ENCODE data around the gene LEF1. TPM values are rescaled to one million over a fixed set of nuclear protein-coding genes. Genes with fewer than 3 reads are reported as not detected.

LEF1 gene
- polyA plus RNA-seq, 1 donor (not counting 4 experiments of a cell fraction or from before 2014, with no cell fraction given) = 1.5 TPM

- dilution Hi-C loops (cut with MboI; ENCODE audit: extremely low pct_ligation_motif_present, low sequenced_read_pairs) = no loop called here
- no peaks in the 10 kb centered on the region for H3K27me3 ChIP-seq (ENCODE audit: control insufficient read depth, extremely low read depth, insufficient read depth, low read length)
- H3K36me3 ChIP-seq (ENCODE audit: control insufficient read depth in 2 of 2, extremely low read depth in 1 of 2, insufficient read depth in 2 of 2, low read length in 2 of 2) = no peaks in the 10 kb centered on the region
- H3K9ac ChIP-seq (ENCODE audit: control insufficient read depth, extremely low read depth, insufficient read depth, low read length) = no peak overlapping the region
- DNase-seq (ENCODE audit: low read depth, low spot score) = no peak
- no peak overlapping the region for H3K27ac ChIP-seq (ENCODE audit: control insufficient read depth, insufficient read depth, low read length)
- no peaks in the 10 kb centered on the region for H3K9me1 ChIP-seq (ENCODE audit: control insufficient read depth, extremely low read depth, insufficient read depth, low read length)
- FAIRE-seq = no peak
- TF ChIP-seq EZH2 (IDR thresholded peaks at IDR 0.05; ENCODE audit: low read length) = no peak
- TF ChIP-seq, protein P1, sequence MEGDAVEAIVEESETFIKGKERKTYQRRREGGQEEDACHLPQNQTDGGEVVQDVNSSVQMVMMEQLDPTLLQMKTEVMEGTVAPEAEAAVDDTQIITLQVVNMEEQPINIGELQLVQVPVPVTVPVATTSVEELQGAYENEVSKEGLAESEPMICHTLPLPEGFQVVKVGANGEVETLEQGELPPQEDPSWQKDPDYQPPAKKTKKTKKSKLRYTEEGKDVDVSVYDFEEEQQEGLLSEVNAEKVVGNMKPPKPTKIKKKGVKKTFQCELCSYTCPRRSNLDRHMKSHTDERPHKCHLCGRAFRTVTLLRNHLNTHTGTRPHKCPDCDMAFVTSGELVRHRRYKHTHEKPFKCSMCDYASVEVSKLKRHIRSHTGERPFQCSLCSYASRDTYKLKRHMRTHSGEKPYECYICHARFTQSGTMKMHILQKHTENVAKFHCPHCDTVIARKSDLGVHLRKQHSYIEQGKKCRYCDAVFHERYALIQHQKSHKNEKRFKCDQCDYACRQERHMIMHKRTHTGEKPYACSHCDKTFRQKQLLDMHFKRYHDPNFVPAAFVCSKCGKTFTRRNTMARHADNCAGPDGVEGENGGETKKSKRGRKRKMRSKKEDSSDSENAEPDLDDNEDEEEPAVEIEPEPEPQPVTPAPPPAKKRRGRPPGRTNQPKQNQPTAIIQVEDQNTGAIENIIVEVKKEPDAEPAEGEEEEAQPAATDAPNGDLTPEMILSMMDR (optimal IDR thresholded peaks at IDR 0.05 in 1 of 3, IDR thresholded peaks at IDR 0.05 in 1 of 3, conservative IDR thresholded peaks at IDR 0.05 in 1 of 3; ENCODE audit: extremely low read depth in 1 of 3, insufficient read depth in 2 of 3, low read length in 3 of 3) = no peak
- no peaks in the 10 kb centered on the region for H4K20me1 ChIP-seq (ENCODE audit: control insufficient read depth, extremely low read depth, insufficient read depth, low read length)
- H3K9me3 ChIP-seq (ENCODE audit: control insufficient read depth, low read depth, low read length) = no peaks in the 10 kb centered on the region
- H3K4me1 ChIP-seq (ENCODE audit: control insufficient read depth, extremely low read depth, insufficient read depth, low read length) = no peaks in the 10 kb centered on the region
- H2AFZ ChIP-seq (ENCODE audit: control insufficient read depth, low read length) = no peak overlapping the region
- no peak overlapping the region for H3K4me2 ChIP-seq (ENCODE audit: control insufficient read depth, extremely low read depth, insufficient read depth, low read depth, low read length)
- no peak overlapping the region for H3K4me3 ChIP-seq (ENCODE audit: control insufficient read depth in 2 of 3, extremely low read depth in 1 of 3, insufficient read depth in 2 of 3, low read depth in 1 of 3, low read length in 3 of 3)
- H3K79me2 ChIP-seq (ENCODE audit: control insufficient read depth, insufficient read depth, low read length) = no peaks in the 10 kb centered on the region
These were observed 73.7 kb downstream of the LEF1 start for GRCh38 chr4:108094923-108095482.

GRCh38 chr4:108094131-108094530, 74.6 kb downstream of the LEF1 start:
- no peak overlapping the region for H3K9ac ChIP-seq (ENCODE audit: control insufficient read depth, extremely low read depth, insufficient read depth, low read length)
- no peaks in the 10 kb centered on the region for H3K9me1 ChIP-seq (ENCODE audit: control insufficient read depth, extremely low read depth, insufficient read depth, low read length)
- H3K79me2 ChIP-seq (ENCODE audit: control insufficient read depth, insufficient read depth, low read length) = no peaks in the 10 kb centered on the region
- no peaks in the 10 kb centered on the region for H3K9me3 ChIP-seq (ENCODE audit: control insufficient read depth, low read depth, low read length)
- no peaks in the 10 kb centered on the region for H4K20me1 ChIP-seq (ENCODE audit: control insufficient read depth, extremely low read depth, insufficient read depth, low read length)
- no peaks in the 10 kb centered on the region for H3K27me3 ChIP-seq (ENCODE audit: control insufficient read depth, extremely low read depth, insufficient read depth, low read length)
- DNase-seq (ENCODE audit: low read depth, low spot score) (no peak), FAIRE-seq (no peak)
- H3K4me1 ChIP-seq (ENCODE audit: control insufficient read depth, extremely low read depth, insufficient read depth, low read length) = no peaks in the 10 kb centered on the region
- H3K36me3 ChIP-seq (ENCODE audit: control insufficient read depth in 2 of 2, extremely low read depth in 1 of 2, insufficient read depth in 2 of 2, low read length in 2 of 2) = no peaks in the 10 kb centered on the region
- H3K4me2 ChIP-seq (ENCODE audit: control insufficient read depth, extremely low read depth, insufficient read depth, low read depth, low read length) = no peak overlapping the region
- H3K27ac ChIP-seq (ENCODE audit: control insufficient read depth, insufficient read depth, low read length) = no peak overlapping the region
- dilution Hi-C loops (cut with MboI; ENCODE audit: extremely low pct_ligation_motif_present, low sequenced_read_pairs) = no loop called here
- H2AFZ ChIP-seq (ENCODE audit: control insufficient read depth, low read length) = no peak overlapping the region
- TF ChIP-seq, protein P1 (optimal IDR thresholded peaks at IDR 0.05 in 1 of 3, IDR thresholded peaks at IDR 0.05 in 1 of 3, conservative IDR thresholded peaks at IDR 0.05 in 1 of 3; ENCODE audit: extremely low read depth in 1 of 3, insufficient read depth in 2 of 3, low read length in 3 of 3) = no peak
- TF ChIP-seq EZH2 (IDR thresholded peaks at IDR 0.05; ENCODE audit: low read length) = no peak
- no peak overlapping the region for H3K4me3 ChIP-seq (ENCODE audit: control insufficient read depth in 2 of 3, extremely low read depth in 1 of 3, insufficient read depth in 2 of 3, low read depth in 1 of 3, low read length in 3 of 3)
